ENCODE results near the gene MC5R. TPM values are rescaled to one million over a fixed set of nuclear protein-coding genes. Genes with fewer than 3 reads are reported as not detected.
A peak's percentile ranks its signal among the peaks of the same experiment; 100 is the strongest.
"Not testable (repeated sequence)": the region's sequence is repeated elsewhere in the genome, so short reads cannot be mapped to it uniquely, and the experiment has no call there.

MC5R gene
- total RNA-seq, 2 donors from 2014 or later = 0.24 TPM; not detected in 1

DNA sequence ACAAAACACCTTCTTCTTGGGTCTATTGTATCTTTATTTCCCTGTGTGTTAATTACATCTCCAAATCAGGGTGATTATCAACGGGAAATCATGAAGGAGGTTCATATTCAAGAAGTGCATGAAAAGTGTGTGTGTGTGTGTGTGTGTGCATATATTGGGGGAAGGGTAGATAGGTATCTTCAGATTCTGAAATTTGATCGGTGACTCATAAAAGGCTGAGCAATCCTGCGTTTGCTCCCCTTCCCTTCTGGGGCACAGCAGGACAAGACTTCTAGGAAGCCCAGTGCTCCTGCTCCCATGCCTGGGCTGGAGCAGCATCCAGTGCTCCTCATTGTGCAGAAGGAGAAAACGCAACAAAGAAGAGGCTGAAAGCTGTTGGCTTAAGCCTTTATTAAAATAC is 25.8 kb downstream of the MC5R start:
- no peak overlapping the region for H3K27ac Mint-ChIP-seq
- no peaks in the 10 kb centered on the region for H3K9me3 ChIP-seq (ENCODE audit: control insufficient read depth, low read length)
- H3K27me3 ChIP-seq (ENCODE audit: control insufficient read depth, insufficient read depth, low read length, poor library complexity, severe bottlenecking) = no peaks in the 10 kb centered on the region
- no peak overlapping the region for H3K4me3 ChIP-seq (ENCODE audit: low read length)
- H3K27me3 Mint-ChIP-seq (ENCODE audit: insufficient read depth) = no peaks in the 10 kb centered on the region
- no peak overlapping the region for H3K9ac ChIP-seq (ENCODE audit: extremely low read depth, low read length, poor library complexity, severe bottlenecking)
- H3K27ac ChIP-seq (ENCODE audit: low read depth, low read length) = no peak overlapping the region
- peaks cover 17% of the 10 kb centered on the region for H3K9me3 Mint-ChIP-seq
- WGBS, 2 experiments (ENCODE audit: insufficient coverage in 1 of 2, insufficient read length in 1 of 2) = 90 to 100% methylated on average over 1 to 4 of the region's 4 CpGs
- TF ChIP-seq CTCF (conservative IDR thresholded peaks at IDR 0.05) = no peak
- H3K4me1 ChIP-seq (ENCODE audit: control insufficient read depth, insufficient read depth, low read length) = no peaks in the 10 kb centered on the region
- H3K36me3 Mint-ChIP-seq (ENCODE audit: low read depth) = no peaks in the 10 kb centered on the region
- no peaks in the 10 kb centered on the region for H3K36me3 ChIP-seq (ENCODE audit: control insufficient read depth, insufficient read depth, low read length)
- no peak for DNase-seq
- H3K4me1 Mint-ChIP-seq = no peaks in the 10 kb centered on the region
- no peak overlapping the region for H3K4me3 Mint-ChIP-seq

DNA sequence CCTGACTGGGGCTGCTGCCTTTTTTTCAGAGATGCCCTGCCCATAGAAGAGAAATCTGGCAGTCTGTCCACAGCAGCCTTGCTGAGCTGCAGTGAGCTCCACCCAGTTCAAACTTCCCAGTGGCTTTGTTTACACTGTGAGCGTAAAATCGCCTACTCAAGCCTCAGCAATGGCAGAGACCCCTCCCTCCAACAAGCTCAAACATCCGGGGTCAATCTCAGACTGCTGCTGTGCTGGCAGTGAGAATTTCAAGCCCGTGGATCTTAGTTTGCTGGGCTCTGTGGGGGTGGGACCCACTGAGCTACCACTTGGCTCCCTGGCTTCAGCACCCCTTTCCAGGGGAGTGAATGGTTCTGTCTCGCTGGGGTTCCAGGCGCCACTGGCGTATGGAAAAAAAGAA is 38.9 kb downstream of the MC5R start:
- not testable (repeated sequence) for H3K36me3 Mint-ChIP-seq (ENCODE audit: low read depth); H3K9me3 Mint-ChIP-seq; H3K27ac Mint-ChIP-seq; H3K4me1 ChIP-seq (ENCODE audit: control insufficient read depth, insufficient read depth, low read length); H3K4me3 Mint-ChIP-seq; H3K9ac ChIP-seq (ENCODE audit: extremely low read depth, low read length, poor library complexity, severe bottlenecking); DNase-seq; H3K4me3 ChIP-seq (ENCODE audit: low read length); H3K4me1 Mint-ChIP-seq; H3K9me3 ChIP-seq (ENCODE audit: control insufficient read depth, low read length); H3K27ac ChIP-seq (ENCODE audit: low read depth, low read length); H3K36me3 ChIP-seq (ENCODE audit: control insufficient read depth, insufficient read depth, low read length)
- 71% methylated on average over 7 of the region's 7 CpGs for WGBS, 2 experiments (ENCODE audit: insufficient coverage in 1 of 2, insufficient read length in 1 of 2)
- peaks cover 26% of the 10 kb centered on the region for H3K27me3 Mint-ChIP-seq (ENCODE audit: insufficient read depth)
- H3K27me3 ChIP-seq (ENCODE audit: control insufficient read depth, insufficient read depth, low read length, poor library complexity, severe bottlenecking) = peaks cover 16% of the 10 kb centered on the region

GRCh38 chr18:13868501-13869271 is 44.7 kb downstream of the MC5R start:
- Histone ChIP-seq H3K9me3 (ENCODE audit: control insufficient read depth, low read length) (no peaks in the 10 kb centered on the region), H3K27me3 (ENCODE audit: control insufficient read depth, insufficient read depth, low read length, poor library complexity, severe bottlenecking) (peaks cover 49% of the 10 kb centered on the region), H3K9ac (ENCODE audit: extremely low read depth, low read length, poor library complexity, severe bottlenecking) (no peak overlapping the region), H3K4me1 (ENCODE audit: control insufficient read depth, insufficient read depth, low read length) (no peaks in the 10 kb centered on the region), H3K27ac (ENCODE audit: low read depth, low read length) (no peak overlapping the region), H3K4me3 (ENCODE audit: low read length) (peak overlapping the region; percentile 76), H3K36me3 (ENCODE audit: control insufficient read depth, insufficient read depth, low read length) (no peaks in the 10 kb centered on the region)
- H3K4me3 Mint-ChIP-seq = peak overlapping the region; percentile 48
- H3K36me3 Mint-ChIP-seq (ENCODE audit: low read depth) = no peaks in the 10 kb centered on the region
- H3K4me1 Mint-ChIP-seq = peaks cover 4% of the 10 kb centered on the region
- H3K9me3 Mint-ChIP-seq = no peaks in the 10 kb centered on the region
- H3K27me3 Mint-ChIP-seq (ENCODE audit: insufficient read depth) = peaks cover 56% of the 10 kb centered on the region
- H3K27ac Mint-ChIP-seq = no peak overlapping the region
- 12 to 14% methylated on average over 32 to 51 of the region's 51 CpGs for WGBS, 2 experiments (ENCODE audit: insufficient coverage in 1 of 2, insufficient read length in 1 of 2)
- DNase-seq = peak; percentile 73
- TF ChIP-seq CTCF (conservative IDR thresholded peaks at IDR 0.05) = no peak
